ENCODE data around the gene DNAJC12. TPM values are rescaled to one million over a fixed set of nuclear protein-coding genes. Genes with fewer than 3 reads are reported as not detected.
"Not testable (repeated sequence)": the region's sequence is repeated elsewhere in the genome, so short reads cannot be mapped to it uniquely, and the experiment has no call there.

Gene DNAJC12
- total RNA-seq, 1 donor, result 1.3 TPM

GRCh38 chr10:67784474-67784873 is 53.5 kb downstream of the DNAJC12 start:
- no peak overlapping the region for H3K4me3 ChIP-seq (ENCODE audit: low read depth, low read length)
- DNase-seq (ENCODE audit: low read depth), result no peak
- no peak for TF ChIP-seq CTCF (IDR thresholded peaks at IDR 0.05; ENCODE audit: insufficient read depth, low read depth, low read length)

GRCh38 chr10:67783606-67784294 is 54.2 kb downstream of the DNAJC12 start:
- DNase-seq (ENCODE audit: low read depth), result no peak
- TF ChIP-seq CTCF (IDR thresholded peaks at IDR 0.05; ENCODE audit: insufficient read depth, low read depth, low read length), result no peak
- no peak overlapping the region for H3K4me3 ChIP-seq (ENCODE audit: low read depth, low read length)

GRCh38 chr10:67782530-67782929 is 55.5 kb downstream of the DNAJC12 start:
- H3K4me3 ChIP-seq (ENCODE audit: low read depth, low read length), result no peak overlapping the region
- no peak for TF ChIP-seq CTCF (IDR thresholded peaks at IDR 0.05; ENCODE audit: insufficient read depth, low read depth, low read length)
- DNase-seq (ENCODE audit: low read depth), result no peak

GRCh38 chr10:67780759-67781538 is 57.0 kb downstream of the DNAJC12 start:
- no peak for DNase-seq (ENCODE audit: low read depth)
- TF ChIP-seq CTCF (IDR thresholded peaks at IDR 0.05; ENCODE audit: insufficient read depth, low read depth, low read length), result no peak
- H3K4me3 ChIP-seq (ENCODE audit: low read depth, low read length), result no peak overlapping the region

GRCh38 chr10:67780204-67780621 is 57.8 kb downstream of the DNAJC12 start:
- not testable (repeated sequence) for DNase-seq (ENCODE audit: low read depth); H3K4me3 ChIP-seq (ENCODE audit: low read depth, low read length)

GRCh38 chr10:67779465-67780203 is 58.4 kb downstream of the DNAJC12 start:
- TF ChIP-seq CTCF (IDR thresholded peaks at IDR 0.05; ENCODE audit: insufficient read depth, low read depth, low read length), result peak; percentile 75
- no peak overlapping the region for H3K4me3 ChIP-seq (ENCODE audit: low read depth, low read length)
- DNase-seq (ENCODE audit: low read depth), result peak; percentile 83

GRCh38 chr10:67776371-67776770 is 61.6 kb downstream of the DNAJC12 start:
- H3K4me3 ChIP-seq (ENCODE audit: low read depth, low read length), result no peak overlapping the region
- no peak for DNase-seq (ENCODE audit: low read depth)
- TF ChIP-seq CTCF (IDR thresholded peaks at IDR 0.05; ENCODE audit: insufficient read depth, low read depth, low read length), result no peak
